GM19240 (cell line): ENCODE data around the gene NEUROD6.

Experiments used
- DNase-seq: peaks from one replicate; pipeline ENCODE4 v3.0.0; 2011; ENCODE audit warnings: low spot score; ENCODE audit not compliant: insufficient read length

NEUROD6 gene

GRCh38 chr7:31335161-31335856 lies 5.2 kb downstream of the NEUROD6 start:
- no peak for DNase-seq

GRCh38 chr7:31333291-31333690 lies 7.2 kb downstream of the NEUROD6 start:
- no peak for DNase-seq

- no peak for DNase-seq
These were observed 13.5 kb downstream of the NEUROD6 start for GRCh38 chr7:31327071-31327470.

- no peak for DNase-seq
These were observed 14.1 kb downstream of the NEUROD6 start for GRCh38 chr7:31326416-31326815.

- DNase-seq, result no peak
These were observed 17.4 kb downstream of the NEUROD6 start for GRCh38 chr7:31323101-31323500.

- DNase-seq, result no peak
These were observed 19.9 kb downstream of the NEUROD6 start for GRCh38 chr7:31320675-31321074.

GRCh38 chr7:31318313-31318712 lies 22.2 kb downstream of the NEUROD6 start:
- DNase-seq, result no peak

- no peak for DNase-seq
These were observed 23.6 kb downstream of the NEUROD6 start for GRCh38 chr7:31316876-31317275.

GRCh38 chr7:31315758-31316157 lies 24.8 kb downstream of the NEUROD6 start:
- no peak for DNase-seq

- no peak for DNase-seq
These were observed 25.7 kb downstream of the NEUROD6 start for GRCh38 chr7:31314781-31315180.

- DNase-seq, result no peak
These were observed 27.6 kb downstream of the NEUROD6 start for GRCh38 chr7:31312889-31313288.

GRCh38 chr7:31311552-31311951 lies 29.0 kb downstream of the NEUROD6 start:
- DNase-seq, result no peak

GRCh38 chr7:31310321-31310935 lies 30.1 kb downstream of the NEUROD6 start:
- DNase-seq, result no peak

- no peak for DNase-seq
These were observed 31.1 kb downstream of the NEUROD6 start for GRCh38 chr7:31309407-31309806.

GRCh38 chr7:31308652-31309051 lies 31.9 kb downstream of the NEUROD6 start:
- DNase-seq, result no peak

GRCh38 chr7:31307972-31308371 lies 32.6 kb downstream of the NEUROD6 start:
- DNase-seq, result no peak

- DNase-seq, result no peak
These were observed 35.3 kb downstream of the NEUROD6 start for GRCh38 chr7:31305260-31305659.

- no peak for DNase-seq
These were observed 36.1 kb downstream of the NEUROD6 start for GRCh38 chr7:31304446-31304845.

- no peak for DNase-seq
These were observed 38.2 kb downstream of the NEUROD6 start for GRCh38 chr7:31302356-31302755.

GRCh38 chr7:31299336-31299735 lies 41.2 kb downstream of the NEUROD6 start:
- no peak for DNase-seq

- DNase-seq, result no peak
These were observed 49.9 kb downstream of the NEUROD6 start for GRCh38 chr7:31290601-31291000.
